Glomerular visceral epithelial cell (primary cell): Measurements from ENCODE around the gene GABRG3.
"Not testable (repeated sequence)": the region's sequence is repeated elsewhere in the genome, so short reads cannot be mapped to it uniquely, and the experiment has no call there.

ENCODE experiments used
- DNase-seq: peaks from one replicate; pipeline ENCODE4 v3.0.0-alpha.2; 2016; ENCODE audit errors: extremely low spot score

GABRG3 gene

DNA sequence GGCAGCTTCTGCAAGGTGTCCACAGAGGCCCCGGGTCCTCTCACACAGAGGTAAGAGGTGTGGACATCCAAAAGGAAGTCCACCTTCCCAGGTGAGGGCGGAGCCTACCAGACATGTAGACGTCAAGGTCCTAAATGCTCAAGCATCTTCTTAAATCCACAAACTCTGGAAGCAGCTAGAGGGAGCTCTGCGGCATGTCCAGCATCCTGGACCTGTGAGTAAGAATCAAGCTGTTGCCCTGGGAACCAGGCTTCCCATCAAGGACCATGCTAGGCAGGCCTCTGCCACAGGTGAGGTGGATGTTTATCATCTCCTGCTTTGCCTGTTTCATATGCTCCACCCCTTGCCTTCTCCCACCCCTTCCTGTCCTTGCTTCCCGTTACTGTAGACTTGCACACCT lies 368.2 kb downstream of the GABRG3 start:
- DNase-seq = no peak

DNA sequence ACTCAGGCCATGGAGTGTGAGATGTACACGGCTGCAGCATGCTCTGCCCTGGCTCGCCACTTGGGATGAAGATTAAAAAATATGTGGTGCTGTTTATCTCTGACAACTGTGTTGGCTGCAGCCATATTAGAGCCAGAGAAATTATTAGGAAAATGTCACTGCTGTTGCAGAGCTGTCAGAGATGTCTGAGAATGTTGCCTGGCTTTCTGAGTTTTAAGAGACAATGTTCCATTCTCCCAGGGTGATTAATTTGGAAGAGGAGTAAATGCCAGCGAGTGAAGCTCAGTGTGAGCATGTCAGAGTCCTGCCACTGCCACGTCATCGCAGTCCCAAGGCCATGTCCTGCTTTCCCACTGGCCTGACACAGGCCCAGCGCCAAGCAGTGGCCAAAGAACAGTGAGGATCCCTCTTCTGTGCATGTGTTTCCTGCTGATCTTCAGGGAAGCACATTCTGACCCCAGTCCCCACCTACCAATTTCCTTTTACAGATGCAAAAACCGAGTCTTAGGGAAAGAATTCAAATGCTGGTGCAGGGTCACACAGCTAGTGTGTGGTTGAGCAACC lies 370.9 kb downstream of the GABRG3 start:
- no peak for DNase-seq

DNA sequence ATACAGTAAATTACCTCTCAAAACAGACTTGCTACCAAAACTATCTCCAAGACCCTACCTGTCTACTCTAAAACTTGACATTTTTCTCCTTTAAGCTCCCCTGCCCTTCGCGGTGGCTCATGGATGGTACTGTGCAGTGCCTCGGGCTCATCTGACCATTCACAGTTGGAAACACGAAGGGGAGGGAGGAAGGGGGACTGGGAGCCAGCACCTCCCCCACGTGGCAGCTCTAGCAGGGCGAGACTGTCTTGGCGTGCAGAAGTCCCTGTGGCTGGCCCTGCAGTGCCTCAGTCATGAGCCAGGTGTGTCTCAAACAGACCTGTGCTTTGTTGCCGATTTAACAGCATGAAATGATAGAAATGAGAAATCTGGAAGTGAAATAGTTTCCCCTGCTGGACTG lies 372.0 kb downstream of the GABRG3 start:
- DNase-seq = no peak

DNA sequence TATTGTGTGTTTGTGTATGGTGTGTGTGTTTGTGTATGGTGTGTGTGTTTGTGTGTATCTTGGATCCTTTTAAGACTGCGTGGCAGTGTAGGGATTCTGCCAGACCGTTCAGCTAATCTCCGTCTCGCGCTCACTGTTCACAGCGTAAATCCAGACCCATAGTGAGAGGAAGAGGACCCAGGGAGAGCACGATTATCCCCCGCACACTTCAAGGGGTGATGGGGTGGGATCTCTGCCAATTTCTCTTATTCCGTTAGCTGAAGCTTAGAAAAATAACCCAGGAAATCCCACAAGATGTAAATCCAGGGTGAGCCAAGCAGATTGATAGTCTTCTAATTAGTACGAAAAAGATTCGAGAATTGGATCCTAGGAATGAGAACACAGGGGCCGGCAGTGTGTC lies 381.2 kb downstream of the GABRG3 start:
- no peak for DNase-seq

DNA sequence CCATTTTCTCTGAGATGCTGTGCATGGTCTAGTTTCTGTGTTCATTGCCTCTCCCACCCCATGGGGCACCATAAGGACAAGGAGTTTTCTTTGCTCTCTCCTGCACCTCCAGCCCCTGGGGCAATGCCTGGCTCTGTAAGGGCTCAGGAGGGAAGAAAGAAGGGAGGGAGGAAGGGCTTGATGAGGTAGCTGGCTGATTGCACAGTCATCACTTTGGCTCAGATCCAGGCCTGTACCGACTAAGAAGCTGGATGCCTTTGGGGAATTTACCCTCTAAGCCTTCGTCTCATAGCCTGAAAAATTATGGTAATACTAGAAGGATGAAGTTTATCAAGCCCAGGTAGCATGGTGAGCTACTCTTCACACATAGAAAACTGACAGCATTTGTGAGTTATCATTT lies 382.9 kb downstream of the GABRG3 start:
- DNase-seq = no peak

DNA sequence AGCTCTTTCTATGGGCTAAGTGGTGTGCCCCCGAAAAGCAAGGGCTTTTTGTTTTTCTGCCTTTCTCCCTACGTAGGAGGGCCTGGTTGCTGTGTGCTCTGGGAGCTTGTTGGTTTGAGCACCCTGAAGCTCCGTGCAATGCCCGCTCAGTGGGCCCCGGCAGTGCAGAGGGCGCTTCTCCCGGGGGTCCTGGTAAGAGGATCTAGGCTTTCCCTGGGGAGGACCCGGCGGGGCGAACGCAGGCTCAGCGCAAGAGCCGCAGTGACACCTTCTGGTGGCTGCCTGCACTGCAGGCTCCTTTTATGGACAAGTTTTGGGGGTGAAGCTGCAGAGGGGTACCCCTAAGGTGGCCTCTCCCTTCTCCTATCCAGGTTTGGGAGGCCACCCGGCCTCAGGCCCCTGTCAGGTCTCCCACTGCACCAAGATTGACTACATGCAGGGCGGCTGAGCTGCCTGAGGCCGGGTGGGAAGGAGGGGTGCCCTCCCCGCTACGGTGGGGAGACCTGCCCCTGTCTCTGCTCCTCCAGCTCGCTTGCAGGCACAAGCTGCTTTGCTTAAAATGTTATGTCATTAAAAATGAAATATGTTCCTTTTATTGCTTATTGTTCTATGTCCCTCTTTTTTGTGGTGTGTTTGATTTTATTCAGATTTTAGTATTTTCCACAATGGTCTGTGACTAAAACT lies 387.9 kb downstream of the GABRG3 start:
- no peak for DNase-seq

DNA sequence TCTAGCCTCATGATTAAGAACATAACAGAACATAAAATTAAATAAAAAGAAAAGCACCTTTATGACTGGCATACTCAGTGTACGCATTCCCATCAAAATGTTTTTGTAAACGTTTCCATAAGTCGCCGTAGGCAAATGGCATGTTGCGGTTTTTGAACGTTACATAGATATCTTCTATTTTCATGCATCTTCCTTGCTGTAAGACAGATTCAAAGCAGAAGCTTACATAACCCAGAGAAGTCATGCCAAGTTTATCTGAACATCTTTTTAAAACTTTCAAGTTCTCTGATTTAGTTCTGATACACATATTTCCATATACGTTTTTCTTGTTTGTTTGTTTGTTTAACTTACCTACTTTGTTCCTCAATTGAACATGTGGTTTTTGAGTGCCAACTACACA lies 388.6 kb downstream of the GABRG3 start:
- no peak for DNase-seq

DNA sequence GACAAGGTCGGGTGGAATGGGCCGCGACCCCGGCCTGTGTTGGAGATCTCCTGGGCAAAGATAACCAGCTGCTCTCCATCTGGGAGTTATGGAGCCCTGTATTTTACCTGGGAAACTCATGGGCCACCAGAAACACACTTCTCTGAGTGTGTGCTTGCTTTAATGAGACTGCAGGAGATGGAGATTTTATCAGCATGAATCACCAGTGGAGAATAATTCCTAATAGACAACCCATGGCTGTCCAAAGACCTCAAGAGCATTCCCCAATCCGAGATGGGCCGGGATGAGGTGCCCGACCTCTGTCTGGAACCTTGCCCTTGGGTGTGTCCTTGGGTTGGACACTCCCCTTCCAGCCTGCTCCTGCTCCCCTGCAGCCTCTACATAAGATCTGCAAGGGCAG lies 389.3 kb downstream of the GABRG3 start:
- DNase-seq = no peak

DNA sequence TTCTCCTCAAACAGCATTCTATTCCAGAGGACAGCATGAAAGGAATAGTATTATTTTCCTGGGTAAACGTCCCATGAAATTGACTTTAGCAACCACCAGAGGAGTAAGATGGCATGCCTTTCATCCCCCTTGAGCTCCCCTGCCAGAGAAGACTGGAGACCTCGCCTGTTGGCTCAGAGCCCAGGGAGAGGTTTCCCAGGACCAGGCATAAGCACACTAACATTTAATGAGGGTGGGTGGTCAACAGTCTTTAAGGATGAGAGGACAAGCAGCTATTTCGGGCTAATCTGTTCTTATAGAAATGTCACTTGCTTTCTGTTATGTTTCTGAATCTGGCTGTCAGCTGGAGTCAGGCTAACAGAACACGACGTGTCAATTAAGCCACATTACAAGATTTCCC lies 390.5 kb downstream of the GABRG3 start:
- no peak for DNase-seq

DNA sequence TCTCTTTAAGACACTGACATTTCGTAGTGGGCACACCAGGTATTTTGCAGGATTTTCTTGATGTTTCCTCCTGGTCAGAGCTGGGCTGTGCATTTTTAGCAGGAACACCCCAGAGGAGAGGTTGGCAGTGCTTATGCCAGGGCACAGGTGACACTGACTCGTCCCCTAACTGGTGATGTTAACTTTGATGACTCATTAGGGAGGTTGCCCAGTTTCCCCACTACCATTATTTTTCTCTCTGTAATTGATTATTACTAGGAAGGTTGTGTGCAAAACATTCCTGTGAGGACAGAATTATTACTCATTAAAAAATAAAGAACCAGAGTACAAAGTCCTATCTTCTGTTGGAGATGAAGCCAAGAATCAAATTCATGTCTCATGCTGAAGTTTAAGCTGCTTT lies 394.5 kb downstream of the GABRG3 start:
- DNase-seq = no peak

DNA sequence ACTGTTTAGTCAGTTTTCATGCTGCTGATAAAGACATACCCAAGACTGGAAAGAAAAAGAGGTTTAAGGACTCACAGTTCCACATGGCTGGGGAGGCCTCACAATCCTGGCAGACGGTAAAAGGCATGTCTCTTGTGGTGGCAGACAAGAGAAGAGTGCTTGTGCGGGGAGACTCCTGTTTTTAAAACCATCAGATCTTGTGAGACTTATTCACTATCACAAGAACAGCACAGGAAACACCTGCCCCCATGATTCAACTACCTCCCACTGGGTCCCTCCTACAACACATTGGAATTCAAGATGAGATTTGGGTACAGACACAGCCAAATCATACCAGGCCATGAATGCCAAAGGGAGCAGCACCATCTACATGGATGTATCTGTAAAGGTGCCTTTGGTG lies 406.4 kb downstream of the GABRG3 start:
- DNase-seq = not testable (repeated sequence)

DNA sequence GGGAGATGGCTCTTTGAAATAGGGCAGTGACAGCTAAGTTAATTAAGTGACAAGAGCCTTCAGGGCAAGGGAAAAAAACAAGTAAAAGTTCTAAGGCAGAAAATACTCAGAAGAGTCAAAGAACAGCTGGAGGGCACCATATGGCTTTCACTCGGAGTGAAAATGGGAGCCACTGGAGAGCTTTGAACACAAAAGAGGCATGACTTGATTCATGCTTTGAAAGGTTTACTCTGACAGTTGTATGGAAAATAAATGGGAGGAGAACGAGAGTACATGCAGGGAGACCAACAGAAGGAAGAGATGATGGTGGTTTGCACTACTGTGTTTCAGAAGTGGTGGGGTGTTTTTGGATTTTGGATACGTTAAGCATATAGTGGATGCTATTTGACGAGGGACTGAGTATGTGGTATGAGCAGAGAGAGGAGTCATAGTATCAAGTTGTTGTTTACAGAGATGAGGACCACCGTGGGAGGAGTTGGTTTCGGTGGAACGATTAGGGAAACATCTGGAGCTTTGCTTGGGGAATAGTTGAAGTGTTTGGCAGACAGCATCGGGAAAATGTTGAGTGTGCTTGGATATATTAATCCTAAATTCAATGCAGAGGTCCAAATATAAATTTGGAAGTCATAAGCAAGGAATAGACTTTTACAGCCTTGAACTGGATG lies 411.5 kb downstream of the GABRG3 start:
- no peak for DNase-seq

DNA sequence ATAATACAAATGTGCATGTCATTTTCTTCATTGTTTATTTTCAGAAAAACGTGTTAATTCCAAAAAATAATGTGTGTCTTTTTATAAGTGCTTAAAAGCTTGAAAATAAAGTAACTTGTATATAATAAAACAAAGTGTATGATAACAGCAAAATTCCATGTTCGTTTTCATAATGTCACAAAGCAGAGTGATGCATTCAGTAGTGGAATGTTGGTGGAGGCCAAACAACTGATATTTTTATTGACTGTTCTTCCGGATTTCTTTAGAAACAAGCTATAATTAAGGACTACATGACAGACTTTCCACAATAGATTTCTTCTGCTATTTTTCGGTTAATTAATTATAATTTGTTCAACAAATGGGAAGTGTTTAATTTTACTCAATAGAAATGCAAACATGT lies 412.7 kb downstream of the GABRG3 start:
- DNase-seq = no peak

DNA sequence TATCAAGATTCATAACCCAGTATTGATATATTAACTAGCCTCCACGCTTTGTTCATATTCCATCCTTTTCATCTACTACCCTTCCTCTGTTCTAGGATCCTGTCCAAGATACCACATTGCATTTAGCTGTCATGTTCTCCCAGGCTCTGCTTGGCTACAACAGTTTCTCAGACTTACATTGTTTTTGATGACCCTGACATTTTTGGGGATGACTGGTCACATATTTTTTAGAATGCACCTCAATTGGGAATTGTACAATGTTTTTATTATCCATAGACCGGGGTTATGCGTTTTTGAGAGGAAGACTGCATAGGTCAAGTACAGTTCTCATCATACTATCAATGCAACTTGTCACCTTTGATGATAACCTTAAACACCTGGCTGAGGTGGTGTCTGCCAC lies 421.2 kb downstream of the GABRG3 start:
- DNase-seq = no peak

DNA sequence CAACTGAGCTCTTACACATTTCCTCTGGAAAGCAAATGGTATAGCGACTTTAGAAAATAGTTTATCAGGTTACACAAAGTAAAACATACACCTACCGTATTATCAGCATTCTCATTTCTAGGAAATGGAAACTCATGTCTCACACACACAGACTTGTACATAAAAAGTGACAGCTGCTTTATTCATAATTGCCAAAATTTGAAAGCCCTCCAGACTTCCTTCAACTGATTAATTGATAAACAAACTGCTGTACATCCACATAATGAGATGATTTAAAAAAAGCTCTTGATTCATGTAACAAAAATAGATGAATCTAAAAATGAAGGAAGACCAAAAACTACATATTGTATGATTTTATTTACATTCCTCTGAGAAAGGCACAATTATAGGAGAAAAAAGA lies 425.5 kb downstream of the GABRG3 start:
- no peak for DNase-seq

DNA sequence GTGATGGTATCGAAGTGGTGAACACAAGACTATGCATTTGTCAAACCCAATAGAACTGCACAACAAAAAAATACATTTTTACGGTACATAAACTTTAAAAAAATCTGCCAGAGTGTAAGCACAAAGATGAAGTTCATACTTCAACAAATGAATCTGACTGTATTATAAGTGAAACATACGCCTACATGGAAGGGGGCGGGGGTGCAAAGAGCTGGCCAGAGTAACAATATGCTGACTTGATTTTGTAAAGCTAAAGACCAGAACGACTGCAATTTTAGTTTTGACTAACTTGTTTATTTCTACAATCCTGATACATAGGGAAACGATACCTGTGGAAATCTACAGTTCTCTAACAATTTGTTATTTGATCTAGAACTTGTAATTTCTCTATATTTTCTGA lies 426.0 kb downstream of the GABRG3 start:
- no peak for DNase-seq

DNA sequence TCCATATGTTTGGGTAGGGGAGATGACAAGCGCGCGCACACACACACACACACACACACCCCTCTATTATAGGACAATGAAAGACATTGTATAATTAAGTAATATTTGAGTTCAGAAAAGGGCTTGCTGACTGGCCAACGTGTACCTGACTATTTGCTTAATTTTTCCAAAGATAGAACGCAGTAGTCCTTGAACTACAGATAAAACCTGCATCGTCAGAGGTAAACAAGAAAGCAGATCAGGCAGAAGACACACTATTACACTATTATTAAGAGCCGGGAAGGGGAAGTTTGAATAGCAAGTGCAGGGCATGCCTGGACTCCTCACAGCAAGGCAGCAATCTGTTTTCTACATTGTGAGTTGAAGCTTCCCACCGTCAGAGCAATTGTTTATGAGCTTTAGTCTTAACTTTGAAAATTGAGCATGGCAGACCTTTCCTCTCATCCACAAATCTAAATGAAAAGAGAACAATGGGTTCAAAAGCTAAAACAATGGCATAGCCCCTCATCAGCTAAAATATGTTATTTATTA lies 427.7 kb downstream of the GABRG3 start:
- DNase-seq = no peak

DNA sequence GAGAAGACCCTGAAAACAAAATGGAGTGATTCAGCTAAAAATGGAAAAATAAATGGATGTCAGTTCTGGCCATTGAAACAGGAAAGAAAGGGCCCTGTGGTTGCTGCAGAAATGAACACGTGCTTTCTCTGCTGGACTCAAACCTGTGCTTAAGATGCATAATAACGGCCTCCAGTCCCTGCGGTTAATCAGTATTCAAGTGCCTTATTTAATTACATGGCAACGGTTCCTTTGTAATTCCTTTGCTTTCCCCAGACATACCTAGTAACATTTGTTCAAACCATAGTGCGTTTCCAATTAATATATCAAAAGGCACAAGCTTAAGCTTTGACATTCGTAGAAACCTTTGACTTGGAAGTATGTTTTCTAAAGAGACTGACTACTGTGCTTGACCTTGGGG lies 428.3 kb downstream of the GABRG3 start:
- DNase-seq = no peak

DNA sequence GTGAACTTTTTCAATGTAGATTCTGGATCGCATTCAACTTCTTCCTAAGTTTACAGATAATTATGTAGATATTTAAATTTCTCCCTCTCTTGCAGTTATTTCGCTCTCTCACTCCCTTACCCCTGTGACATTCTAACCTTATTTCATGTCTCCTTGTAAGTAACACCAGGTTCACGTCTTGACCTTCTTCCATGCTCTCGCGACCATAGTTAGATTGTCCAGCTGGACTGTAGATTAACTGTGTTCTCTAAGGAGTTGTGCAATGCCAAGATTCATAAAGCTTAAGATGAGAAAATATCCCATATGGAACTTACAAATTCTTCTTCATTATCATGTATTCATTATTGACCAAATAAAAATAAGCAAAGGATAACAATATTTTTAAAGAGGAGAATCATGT lies 430.5 kb downstream of the GABRG3 start:
- no peak for DNase-seq

DNA sequence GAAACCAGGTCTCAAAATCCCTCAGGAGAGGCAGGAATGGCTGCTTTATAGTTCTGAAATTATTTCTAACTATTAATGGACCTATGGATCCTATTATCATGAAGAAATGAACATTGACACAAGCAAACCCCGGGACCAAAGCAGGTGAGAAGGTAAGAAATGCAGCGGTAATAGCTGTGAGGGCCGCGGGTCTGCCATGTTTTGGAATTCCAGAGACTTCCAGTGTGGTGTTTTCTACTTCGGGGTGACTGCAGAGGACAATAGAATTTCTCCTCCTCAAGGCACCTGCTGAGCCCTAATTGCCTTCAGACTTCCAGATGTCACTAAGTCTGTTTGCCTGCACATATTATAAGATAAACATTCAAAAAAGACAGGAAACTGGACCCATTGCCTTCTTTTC lies 437.4 kb downstream of the GABRG3 start:
- no peak for DNase-seq

DNA sequence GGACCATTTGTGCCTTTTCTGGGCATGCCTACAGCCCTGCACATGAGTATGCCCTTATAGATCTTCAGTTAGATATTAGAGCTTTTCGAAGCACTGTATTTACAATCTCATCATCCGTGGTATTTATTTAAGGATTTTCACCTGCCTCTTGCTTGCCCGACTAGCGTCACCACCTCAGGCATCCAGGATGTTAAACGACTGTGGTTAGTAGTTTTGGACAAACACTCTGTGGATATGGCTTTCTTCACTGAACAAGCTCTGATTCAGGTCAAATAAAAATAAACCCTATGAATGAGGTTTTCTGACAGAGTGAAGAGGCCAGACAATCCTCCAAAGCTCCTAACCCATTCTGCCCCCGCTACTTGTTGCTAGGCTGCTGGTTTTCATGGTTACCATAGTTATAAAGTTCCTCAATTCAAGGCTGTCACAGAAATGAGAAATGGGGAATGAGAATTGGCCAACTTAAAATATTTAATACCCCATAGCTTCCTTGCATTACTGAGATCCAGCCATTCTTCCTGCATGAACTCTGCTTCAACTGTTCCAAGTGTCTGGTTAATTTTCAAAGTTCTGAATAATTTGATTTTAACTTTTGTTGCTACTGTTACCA lies 440.1 kb downstream of the GABRG3 start:
- DNase-seq = no peak

DNA sequence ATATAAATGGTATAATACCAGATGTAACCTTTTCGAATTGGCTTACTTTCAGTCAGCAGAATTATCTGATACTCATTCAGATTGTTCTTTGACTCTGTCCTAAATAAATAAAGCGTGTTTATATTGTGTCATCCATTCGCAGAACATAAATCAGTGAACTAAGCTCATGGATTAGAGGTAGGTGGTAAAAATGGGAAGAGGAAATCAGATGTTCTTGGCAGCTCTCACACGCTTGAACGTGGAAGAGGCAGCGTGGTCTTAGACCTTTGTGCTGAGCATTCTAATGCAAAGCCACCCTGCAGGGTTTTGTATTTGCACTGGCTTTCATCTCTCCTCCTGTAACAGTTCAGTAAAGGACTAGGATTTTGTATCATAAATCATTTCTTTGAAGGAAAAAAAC lies 441.4 kb downstream of the GABRG3 start:
- DNase-seq = no peak
